ENCODE data around the gene KCNJ15. TPM values are rescaled to one million over a fixed set of nuclear protein-coding genes. Genes with fewer than 3 reads are reported as not detected.

Gene KCNJ15
- total RNA-seq, 1 donor from 2014 or later, result 0.97 TPM

DNA sequence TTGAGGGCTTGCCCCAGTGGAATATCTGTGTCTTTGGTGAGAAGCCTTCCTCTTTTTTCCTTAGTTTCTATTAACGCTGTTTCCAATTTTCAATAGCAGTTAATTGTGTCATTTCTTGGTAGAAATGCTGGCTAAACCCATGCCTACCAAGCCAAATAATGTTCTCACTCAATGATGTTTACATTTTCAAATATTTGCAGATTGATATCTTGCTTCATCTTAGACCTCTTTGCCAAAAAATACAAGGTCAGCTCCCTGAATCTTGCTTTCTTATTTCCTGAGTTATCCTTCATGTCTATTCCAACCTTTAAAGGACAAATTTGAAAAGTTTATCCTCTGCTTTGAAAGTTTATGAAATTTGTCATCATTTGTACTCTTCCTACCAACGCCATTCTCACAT, 5.1 kb downstream of the KCNJ15 start:
- no peak for TF ChIP-seq CTCF (IDR thresholded peaks at IDR 0.05; ENCODE audit: unreplicated experiment)
- Mint-ChIP-seq H3K27ac (ENCODE audit: unreplicated experiment) (no peak overlapping the region), H3K4me3 (ENCODE audit: unreplicated experiment) (no peak overlapping the region), H3K27me3 (ENCODE audit: unreplicated experiment) (peaks cover 5% of the 10 kb centered on the region), H3K9me3 (ENCODE audit: unreplicated experiment) (no peaks in the 10 kb centered on the region), H3K36me3 (ENCODE audit: low read depth, unreplicated experiment) (no peaks in the 10 kb centered on the region), H3K4me1 (ENCODE audit: unreplicated experiment) (peaks cover 2% of the 10 kb centered on the region)
- DNase-seq (ENCODE audit: low spot score), result no peak

- Mint-ChIP-seq H3K36me3 (ENCODE audit: low read depth, unreplicated experiment) (no peaks in the 10 kb centered on the region), H3K4me1 (ENCODE audit: unreplicated experiment) (peaks cover 2% of the 10 kb centered on the region), H3K27ac (ENCODE audit: unreplicated experiment) (no peak overlapping the region), H3K4me3 (ENCODE audit: unreplicated experiment) (no peak overlapping the region), H3K27me3 (ENCODE audit: unreplicated experiment) (peaks cover 5% of the 10 kb centered on the region), H3K9me3 (ENCODE audit: unreplicated experiment) (no peaks in the 10 kb centered on the region)
- no peak for TF ChIP-seq CTCF (IDR thresholded peaks at IDR 0.05; ENCODE audit: unreplicated experiment)
- no peak for DNase-seq (ENCODE audit: low spot score)
These were observed 6.7 kb downstream of the KCNJ15 start for GRCh38 chr21:38263493-38263892.

DNA sequence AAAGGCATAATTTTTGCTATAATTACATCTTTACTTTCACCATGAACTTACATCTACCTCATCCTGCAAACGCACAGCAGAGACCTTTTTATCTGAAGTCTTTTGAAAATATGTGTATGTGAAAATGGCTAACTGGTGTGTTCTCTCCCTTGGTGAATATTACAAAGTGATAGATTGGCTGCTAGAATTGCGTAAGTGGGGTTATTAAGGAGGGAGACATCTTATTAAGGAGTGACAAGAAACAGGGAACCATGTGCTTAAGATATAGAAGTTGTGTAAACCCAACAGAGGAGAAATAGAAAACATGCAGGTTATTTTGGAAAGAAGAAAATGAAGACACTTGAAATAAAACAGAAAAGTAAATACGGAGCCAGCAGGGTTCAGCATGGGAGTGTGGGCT, 7.8 kb downstream of the KCNJ15 start:
- no peak for DNase-seq (ENCODE audit: low spot score)
- Mint-ChIP-seq H3K36me3 (ENCODE audit: low read depth, unreplicated experiment) (no peaks in the 10 kb centered on the region), H3K4me1 (ENCODE audit: unreplicated experiment) (no peaks in the 10 kb centered on the region), H3K27ac (ENCODE audit: unreplicated experiment) (no peak overlapping the region), H3K4me3 (ENCODE audit: unreplicated experiment) (no peak overlapping the region), H3K27me3 (ENCODE audit: unreplicated experiment) (peaks cover 5% of the 10 kb centered on the region), H3K9me3 (ENCODE audit: unreplicated experiment) (no peaks in the 10 kb centered on the region)
- TF ChIP-seq CTCF (IDR thresholded peaks at IDR 0.05; ENCODE audit: unreplicated experiment), result no peak

GRCh38 chr21:38265166-38265565, 8.4 kb downstream of the KCNJ15 start:
- H3K4me1 Mint-ChIP-seq (ENCODE audit: unreplicated experiment), result no peaks in the 10 kb centered on the region
- no peaks in the 10 kb centered on the region for H3K36me3 Mint-ChIP-seq (ENCODE audit: low read depth, unreplicated experiment)
- TF ChIP-seq CTCF (IDR thresholded peaks at IDR 0.05; ENCODE audit: unreplicated experiment), result no peak

DNA sequence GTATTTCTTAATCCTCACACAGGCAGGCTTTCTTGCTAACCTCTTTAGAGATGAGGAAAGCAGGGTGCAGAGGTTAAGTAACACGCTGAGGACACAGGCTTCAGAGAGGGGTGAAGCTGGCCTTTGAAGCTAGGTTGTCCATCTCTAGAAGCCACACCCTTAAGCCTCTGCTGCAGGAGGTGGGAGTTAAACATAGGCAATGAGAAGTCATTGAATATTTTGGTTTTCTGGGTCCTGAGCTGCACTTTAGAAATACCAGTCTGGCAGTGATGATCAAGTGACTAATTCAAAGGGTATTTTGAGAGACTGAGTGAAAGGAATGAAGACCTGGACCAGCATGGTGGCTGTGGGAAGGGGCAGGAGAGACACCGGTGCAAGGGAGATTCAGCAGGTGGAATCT, 9.9 kb downstream of the KCNJ15 start:
- no peak overlapping the region for H3K27ac Mint-ChIP-seq (ENCODE audit: unreplicated experiment)
- no peaks in the 10 kb centered on the region for H3K9me3 Mint-ChIP-seq (ENCODE audit: unreplicated experiment)
- no peaks in the 10 kb centered on the region for H3K4me1 Mint-ChIP-seq (ENCODE audit: unreplicated experiment)
- no peak for TF ChIP-seq CTCF (IDR thresholded peaks at IDR 0.05; ENCODE audit: unreplicated experiment)
- no peaks in the 10 kb centered on the region for H3K36me3 Mint-ChIP-seq (ENCODE audit: low read depth, unreplicated experiment)
- H3K4me3 Mint-ChIP-seq (ENCODE audit: unreplicated experiment), result no peak overlapping the region
- DNase-seq (ENCODE audit: low spot score), result no peak
- peaks cover 7% of the 10 kb centered on the region for H3K27me3 Mint-ChIP-seq (ENCODE audit: unreplicated experiment)

More at GRCh38 chr21:38265166-38265565, 8.4 kb downstream of the KCNJ15 start:
- Mint-ChIP-seq H3K4me3 (ENCODE audit: unreplicated experiment) (no peak overlapping the region), H3K27me3 (ENCODE audit: unreplicated experiment) (peaks cover 5% of the 10 kb centered on the region), H3K9me3 (ENCODE audit: unreplicated experiment) (no peaks in the 10 kb centered on the region), H3K27ac (ENCODE audit: unreplicated experiment) (no peak overlapping the region)
- DNase-seq (ENCODE audit: low spot score), result no peak

All from endothelial cell (in vitro differentiated cells).